ENCODE data around the gene MRPL2.

- TF ChIP-seq POLR2A (IDR thresholded peaks at IDR 0.05) (no peak), CTCF (IDR thresholded peaks at IDR 0.05) (no peak)
These were observed 3.6 kb upstream of the MRPL2 start for GRCh38 chr6:43062818-43063217.

Data from uterus (tissue), 2 donors.